Skeletal muscle tissue (tissue), 4 donors: ENCODE results near the gene ZC3H8. TPM values are rescaled to one million over a fixed set of nuclear protein-coding genes. Genes with fewer than 3 reads are reported as not detected.

Experiments used
- H3K27ac ChIP-seq: one replicate; pipeline ENCODE4 v1.7.0; 2013; ENCODE audit warnings: mild to moderate bottlenecking, low read depth, low read length, inconsistent platforms
- H3K27me3 ChIP-seq, 3 donors: one replicate each; pipeline ENCODE4 v1.7.0; 2013; ENCODE audit warnings: low read length in 3 of 3; ENCODE audit not compliant: control insufficient read depth in 3 of 3, insufficient read depth in 3 of 3
- H3K36me3 ChIP-seq, 3 donors: one replicate each; pipeline ENCODE4 v1.7.0; 2013; ENCODE audit warnings: low read length in 3 of 3; ENCODE audit not compliant: control insufficient read depth in 3 of 3, insufficient read depth in 3 of 3
- H3K4me1 ChIP-seq, 3 donors: one replicate each; pipeline ENCODE4 v1.7.0; 2013; ENCODE audit warnings: low read length in 3 of 3, mild to moderate bottlenecking in 3 of 3; ENCODE audit not compliant: control insufficient read depth in 3 of 3, insufficient read depth in 3 of 3
- H3K4me3 ChIP-seq, 3 donors: one replicate each; pipeline ENCODE4 v1.7.0; 2013; ENCODE audit warnings: low read length in 3 of 3
- H3K9ac ChIP-seq, 3 donors: one replicate each; pipeline ENCODE4 v1.7.0; 2013; ENCODE audit warnings: low read length in 3 of 3, mild to moderate bottlenecking in 3 of 3, moderate library complexity in 2 of 3, low read depth in 1 of 3
- H3K9me3 ChIP-seq, 3 donors: one replicate each; pipeline ENCODE4 v1.7.0; 2013; ENCODE audit warnings: low read length in 3 of 3; ENCODE audit not compliant: control insufficient read depth in 3 of 3
- total RNA-seq: library from RNA; depleted of rRNA; stranded (reverse); fragments of >200 nt; gene quantifications from one replicate; pipeline ENCODE4 v1.2.3, GENCODE V29; 2014
- donor health status: Osteomylitis.

Gene ZC3H8
- 10.4 TPM for total RNA-seq

DNA sequence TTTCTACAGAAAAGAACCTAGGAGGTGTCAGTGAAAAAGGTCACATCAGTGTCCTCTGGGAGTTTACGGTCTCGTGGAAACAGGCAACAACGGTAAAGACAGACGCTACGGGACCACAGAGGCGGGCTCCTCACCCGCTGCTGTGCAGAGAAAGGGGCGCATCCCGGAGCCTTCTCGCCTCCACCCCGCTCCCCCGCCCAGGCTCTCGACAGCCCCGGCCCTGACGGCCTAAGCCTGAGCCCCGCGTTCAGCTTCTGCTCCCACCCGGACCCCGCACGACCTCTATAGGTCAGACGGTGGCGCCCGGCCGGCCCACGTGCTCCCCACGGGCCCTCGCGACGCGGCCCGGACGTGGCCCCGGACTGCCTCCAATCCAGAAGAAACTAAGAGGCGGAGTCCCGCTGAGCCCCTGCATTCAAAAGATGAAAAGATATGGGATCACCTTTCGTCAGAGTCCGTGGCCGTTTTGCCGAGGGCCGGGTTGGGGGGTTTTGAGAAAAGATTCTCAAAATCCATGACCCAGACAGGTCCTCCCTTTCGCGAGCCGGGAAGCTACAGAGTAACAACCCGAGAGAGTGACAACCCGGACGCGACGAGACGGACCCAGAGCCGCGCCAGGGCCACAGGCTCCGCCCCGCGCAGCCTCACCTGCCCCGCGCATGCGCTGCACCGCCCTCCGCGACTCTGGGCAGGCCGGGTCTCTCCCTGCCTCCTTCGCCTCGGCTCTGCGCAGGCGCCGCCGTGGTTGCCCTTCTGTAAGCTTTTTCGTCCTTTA lies at the start of gene ZC3H8:
Gene ZC3H8 (minus strand): TSS at position 577 of the 775 bp plus-strand sequence. CDS start 61 bp downstream, at position 516.
- Histone ChIP-seq H3K9ac (peak within 1 kb of the TSS; percentile 84 to 89 (median 86)), H3K4me3 (peak within 1 kb of the TSS; percentile 75 to 86 (median 76)), H3K4me1 (peaks cover 3 to 12% (median 5%) of the 10 kb centered on the region in 3 donors), H3K27me3 (no peaks in the 10 kb centered on the region), H3K27ac (peak within 1 kb of the TSS; percentile 86), H3K9me3 (no peaks in the 10 kb centered on the region), H3K36me3 (peaks cover 0 to under 1% (median 0%) of the 10 kb centered on the region in 3 donors)

DNA sequence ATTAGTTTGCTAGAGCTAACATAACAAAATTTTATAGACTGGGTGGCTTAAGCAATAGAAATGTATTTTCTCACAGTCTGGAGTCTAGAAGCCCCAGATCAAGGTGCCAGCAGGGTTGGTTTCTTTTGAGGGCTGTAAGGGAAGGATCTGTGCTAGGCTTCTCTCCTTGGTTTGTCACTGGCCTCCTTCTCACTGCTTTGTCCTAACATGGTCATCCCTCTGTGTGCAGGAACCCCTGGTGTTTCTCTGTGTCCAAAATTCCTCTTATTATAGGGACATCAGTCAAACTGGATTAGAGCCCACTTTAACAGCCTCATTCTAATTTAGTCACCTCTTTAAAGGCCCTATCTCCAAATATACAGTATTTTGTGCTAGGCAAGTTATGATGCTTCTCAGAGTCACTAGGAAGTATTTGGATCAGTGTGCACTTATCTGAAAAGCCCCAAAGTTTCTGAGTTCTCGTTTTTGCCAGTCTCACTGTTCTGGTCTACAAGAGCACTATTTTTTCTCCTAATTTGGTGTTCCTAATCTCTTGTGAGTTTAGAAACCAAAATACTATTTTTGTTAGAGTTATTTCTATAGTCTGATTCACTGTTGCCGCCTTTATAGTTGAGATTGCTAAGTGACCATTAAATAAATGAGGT lies 49.6 kb upstream of the ZC3H8 start:
- H3K4me3 ChIP-seq = no peak overlapping the region
- H3K9me3 ChIP-seq = no peaks in the 10 kb centered on the region
- H3K27me3 ChIP-seq = no peaks in the 10 kb centered on the region
- H3K9ac ChIP-seq = no peak overlapping the region
- H3K27ac ChIP-seq = no peak overlapping the region
- peaks cover 17 to 40% (median 24%) of the 10 kb centered on the region in 3 donors for H3K36me3 ChIP-seq
- H3K4me1 ChIP-seq = no peaks in the 10 kb centered on the region

DNA sequence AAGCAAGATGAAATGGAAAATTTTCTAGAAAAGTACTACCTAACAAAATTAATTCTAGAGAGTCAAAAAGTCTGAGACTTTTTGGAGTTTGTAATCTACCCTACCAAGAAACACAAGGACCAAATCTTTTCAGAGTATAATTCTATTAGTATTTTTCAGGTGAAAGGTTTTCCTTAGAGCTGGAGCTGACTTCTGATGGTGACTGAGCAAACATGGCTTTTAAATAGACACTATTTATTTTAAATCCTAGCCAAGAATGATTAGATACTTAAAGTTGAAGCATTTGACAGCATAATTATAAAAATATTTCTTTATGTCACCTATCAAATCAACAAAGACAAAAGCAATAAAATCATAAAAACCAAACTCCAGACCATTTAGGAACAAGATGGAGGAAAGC lies 47.1 kb upstream of the ZC3H8 start:
- H3K27ac ChIP-seq = no peak overlapping the region
- H3K27me3 ChIP-seq = no peaks in the 10 kb centered on the region
- no peaks in the 10 kb centered on the region for H3K9me3 ChIP-seq
- no peaks in the 10 kb centered on the region for H3K4me1 ChIP-seq
- H3K4me3 ChIP-seq = no peak overlapping the region
- H3K36me3 ChIP-seq = peaks cover 17 to 30% (median 21%) of the 10 kb centered on the region in 3 donors
- H3K9ac ChIP-seq = no peak overlapping the region

DNA sequence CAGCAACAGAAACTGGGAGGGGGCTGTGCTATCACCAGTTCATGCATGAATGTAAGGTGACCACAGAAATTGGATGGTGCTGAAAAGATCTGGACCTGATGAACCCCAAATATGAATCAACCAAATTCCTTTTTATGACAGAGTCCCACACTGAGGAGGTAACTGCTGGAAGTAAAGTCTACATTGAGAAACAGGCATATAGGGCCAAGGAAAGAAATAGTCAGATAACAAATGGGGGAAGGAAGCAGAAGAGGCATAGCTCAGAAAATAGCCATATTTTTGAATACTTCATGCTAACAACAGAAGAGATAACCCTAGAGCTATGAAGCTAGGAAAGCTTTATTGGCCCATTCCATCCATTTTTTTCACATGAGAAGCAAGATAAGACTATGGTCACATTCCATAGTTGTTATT lies 46.3 kb upstream of the ZC3H8 start:
- H3K27ac ChIP-seq = no peak overlapping the region
- no peak overlapping the region for H3K4me3 ChIP-seq
- no peaks in the 10 kb centered on the region for H3K27me3 ChIP-seq
- H3K9ac ChIP-seq = no peak overlapping the region
- H3K36me3 ChIP-seq = peaks cover 17 to 24% (median 18%) of the 10 kb centered on the region in 3 donors
- H3K4me1 ChIP-seq = no peaks in the 10 kb centered on the region
- H3K9me3 ChIP-seq = no peaks in the 10 kb centered on the region

DNA sequence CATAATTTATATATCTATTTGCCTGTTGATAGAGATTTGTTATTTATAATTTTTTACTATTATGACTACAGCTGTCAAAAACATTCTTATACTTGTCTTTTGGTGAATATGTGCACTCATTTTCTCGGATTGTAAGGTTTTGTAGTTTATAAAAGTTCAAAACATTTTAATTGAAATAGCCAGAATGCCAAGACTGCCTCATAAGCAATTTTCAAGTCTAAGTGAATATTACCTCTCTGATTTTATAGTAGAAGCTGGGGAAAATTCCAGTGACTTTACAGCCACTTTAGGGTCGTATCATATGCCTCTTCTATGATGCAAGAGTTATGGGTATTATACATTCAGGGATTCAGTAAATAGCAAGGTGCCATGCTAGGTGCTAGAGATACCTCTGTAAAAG lies 41.6 kb upstream of the ZC3H8 start:
- Histone ChIP-seq H3K27me3 (no peaks in the 10 kb centered on the region), H3K27ac (no peak overlapping the region), H3K4me1 (peaks cover 0 to 4% (median 0%) of the 10 kb centered on the region in 3 donors), H3K9me3 (no peaks in the 10 kb centered on the region), H3K36me3 (peaks cover 5 to 6% (median 5%) of the 10 kb centered on the region in 3 donors), H3K9ac (no peak overlapping the region), H3K4me3 (no peak overlapping the region)

DNA sequence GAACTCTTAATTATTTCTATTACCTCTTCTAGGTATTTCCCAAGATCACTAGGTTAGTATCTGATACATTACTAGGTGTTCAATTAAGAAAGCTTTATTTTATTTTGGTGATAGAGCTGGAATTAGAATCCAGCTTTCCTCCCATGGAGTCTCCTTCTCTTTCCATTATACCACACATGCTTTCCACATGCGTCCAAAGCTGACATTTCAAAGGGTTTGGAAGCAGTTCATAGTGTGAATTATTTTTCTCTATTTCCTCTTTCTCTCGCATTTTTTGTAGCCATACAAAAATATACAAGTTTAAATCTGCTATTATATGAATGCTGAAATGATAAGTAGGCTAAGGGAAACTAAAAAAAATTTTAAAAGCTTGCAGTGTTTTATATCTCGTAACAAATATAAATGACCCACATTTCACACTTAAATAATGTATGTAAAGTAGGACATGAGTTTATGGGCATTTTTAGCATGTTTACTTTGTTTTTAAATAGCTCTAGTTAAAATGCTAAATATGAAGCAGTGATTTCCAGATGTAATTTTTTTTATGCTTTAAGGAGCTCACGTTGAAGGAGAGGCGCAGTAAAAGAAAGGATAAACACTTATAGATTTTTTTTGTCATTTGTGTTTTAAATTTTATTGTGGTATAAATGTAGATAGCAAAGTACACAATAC lies 40.7 kb upstream of the ZC3H8 start:
- H3K27ac ChIP-seq = no peak overlapping the region
- H3K4me1 ChIP-seq = peaks cover 0 to 4% (median 0%) of the 10 kb centered on the region in 3 donors
- H3K9ac ChIP-seq = no peak overlapping the region
- H3K27me3 ChIP-seq = no peaks in the 10 kb centered on the region
- no peaks in the 10 kb centered on the region for H3K36me3 ChIP-seq
- H3K9me3 ChIP-seq = no peaks in the 10 kb centered on the region
- no peak overlapping the region for H3K4me3 ChIP-seq

DNA sequence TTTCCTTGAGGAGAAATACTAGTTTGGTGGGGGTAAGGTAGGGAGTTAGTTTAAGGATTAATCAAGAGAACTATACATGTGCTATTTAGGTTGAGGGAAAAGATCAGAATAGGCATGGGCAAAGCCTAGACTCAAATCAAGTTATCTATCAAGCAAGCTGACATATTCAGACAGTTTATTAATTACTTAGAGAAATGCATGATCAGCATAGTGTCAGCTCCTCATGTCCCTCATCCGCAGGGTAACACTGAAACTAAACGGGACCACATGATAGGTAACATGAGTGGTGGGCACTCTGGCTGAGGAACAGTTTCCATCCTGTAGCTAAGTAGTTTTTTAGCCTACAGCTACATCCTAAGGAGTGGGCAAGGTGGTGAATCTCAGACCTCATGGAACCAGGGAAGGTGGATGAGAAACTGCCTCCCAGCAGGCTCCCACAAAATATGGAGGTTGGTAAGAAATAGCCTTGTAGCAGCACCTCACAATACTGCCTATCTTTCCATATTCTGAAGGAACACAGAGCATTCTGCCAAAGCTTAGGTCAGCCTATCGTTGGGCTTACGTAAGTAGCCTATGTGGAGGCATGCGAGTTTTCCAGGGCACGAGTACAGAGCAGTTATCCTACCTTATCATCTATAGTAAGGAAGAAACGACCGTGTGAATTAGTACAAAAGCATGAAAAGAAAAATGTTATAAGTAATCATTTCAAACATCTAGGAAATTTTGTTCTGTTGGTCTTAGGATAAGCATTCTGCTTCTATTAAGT lies 39.0 kb upstream of the ZC3H8 start:
- Histone ChIP-seq H3K9ac (no peak overlapping the region), H3K9me3 (no peaks in the 10 kb centered on the region), H3K27ac (no peak overlapping the region), H3K4me1 (peaks cover 0 to 4% (median 0%) of the 10 kb centered on the region in 3 donors), H3K27me3 (no peaks in the 10 kb centered on the region), H3K4me3 (no peak overlapping the region), H3K36me3 (no peaks in the 10 kb centered on the region)

DNA sequence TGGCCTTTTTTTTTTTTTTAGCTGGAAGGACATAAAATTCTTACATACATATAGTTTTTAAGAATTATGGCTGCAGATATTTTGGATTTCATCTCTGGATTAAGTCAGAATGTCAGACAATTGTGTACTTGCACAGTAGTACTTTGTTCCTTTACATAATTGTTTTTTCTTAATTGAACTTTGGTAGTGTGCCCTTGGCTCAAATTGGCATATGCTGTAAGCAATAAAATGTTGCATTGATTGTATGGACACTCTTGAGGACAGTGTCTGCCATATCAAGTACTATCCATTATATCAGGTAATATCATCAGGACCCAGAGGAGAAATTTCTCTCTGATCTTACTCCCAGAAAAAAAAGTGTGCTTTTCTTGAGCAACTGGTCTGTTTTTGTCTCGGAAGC lies 35.8 kb upstream of the ZC3H8 start:
- Histone ChIP-seq H3K4me3 (no peak overlapping the region), H3K9me3 (no peaks in the 10 kb centered on the region), H3K4me1 (peaks cover 0 to 4% (median 0%) of the 10 kb centered on the region in 3 donors), H3K27me3 (no peaks in the 10 kb centered on the region), H3K9ac (no peak overlapping the region), H3K27ac (no peak overlapping the region), H3K36me3 (no peaks in the 10 kb centered on the region)

DNA sequence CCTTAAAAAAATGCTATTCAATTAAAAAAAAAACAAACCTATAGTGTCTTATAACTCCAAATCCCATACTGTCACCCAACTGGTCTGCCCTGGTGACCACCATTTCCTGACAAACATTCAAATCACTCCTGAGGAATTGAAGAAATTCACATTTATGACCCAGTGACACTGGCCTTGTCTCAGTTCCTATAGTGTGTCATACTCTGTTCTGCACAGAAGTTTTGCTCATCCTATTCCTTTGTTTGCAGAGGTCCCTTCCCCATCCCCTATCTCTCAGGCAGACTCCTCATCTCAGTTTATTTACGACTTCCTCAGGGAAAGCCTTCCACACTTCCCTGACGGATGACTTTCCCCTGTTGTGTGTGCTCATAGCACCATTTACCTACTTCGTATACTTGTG lies 35.2 kb upstream of the ZC3H8 start:
- Histone ChIP-seq H3K4me3 (no peak overlapping the region), H3K36me3 (no peaks in the 10 kb centered on the region), H3K27ac (no peak overlapping the region), H3K27me3 (no peaks in the 10 kb centered on the region), H3K9me3 (no peaks in the 10 kb centered on the region), H3K9ac (no peak overlapping the region), H3K4me1 (peaks cover 0 to 4% (median 0%) of the 10 kb centered on the region in 3 donors)
